Upper lobe of right lung (tissue), 1 donor: Measurements from ENCODE around the gene BTBD17. TPM values are rescaled to one million over a fixed set of nuclear protein-coding genes. Genes with fewer than 3 reads are reported as not detected.

Experiments
- ATAC-seq: fragments of 200-7000 bp; cut with Tn5 transposase; one replicate; pipeline ENCODE4 v1.9.1; 2020; ENCODE audit warnings: mild to moderate bottlenecking, moderate library complexity
- DNase-seq: peaks from one replicate; pipeline ENCODE4 v3.0.0-alpha.2; 2020
- H3K27ac ChIP-seq: fragments of 200-600 bp; one replicate; pipeline ENCODE4 v1.8.0; 2022
- H3K27me3 ChIP-seq: fragments of 200-600 bp; one replicate; pipeline ENCODE4 v1.8.0; 2022; ENCODE audit warnings: mild to moderate bottlenecking
- H3K36me3 ChIP-seq: fragments of 200-600 bp; one replicate; pipeline ENCODE4 v1.8.0; 2022
- H3K4me1 ChIP-seq: fragments of 200-600 bp; one replicate; pipeline ENCODE4 v1.8.0; 2022
- H3K4me3 ChIP-seq: fragments of 200-600 bp; one replicate; pipeline ENCODE4 v1.8.0; 2022; ENCODE audit warnings: mild to moderate bottlenecking
- H3K9me3 ChIP-seq: fragments of 200-600 bp; one replicate; pipeline ENCODE4 v1.8.0; 2022
- intact Hi-C: fragments of 100-400 bp; cut with DNase I; formaldehyde crosslinking; loops from one replicate; pipeline ENCODE4 v1.11.0; 2022
- total RNA-seq: library from RNA; stranded (reverse); fragmentation: NEBNext Ultra II Directional; extraction: Animal tissue kit (Norgen Biotek cat#: 25700); gene quantifications from one replicate; pipeline ENCODE4 v1.2.1, GENCODE V29; 2021
- TF ChIP-seq, protein P1 (sequence below): fragments of 200-600 bp; IDR thresholded peaks from one replicate; pipeline ENCODE4 v1.8.0; 2022; ENCODE audit warnings: antibody characterized with exemption
- donor health status: DM: no; HTN: yes; CAD: no; lungs with severe emphysema.

The BTBD17 gene
- total RNA-seq, 1 donor from 2014 or later, result not detected

GRCh38 chr17:74389937-74390679, 28.4 kb upstream of the BTBD17 start:
- Histone ChIP-seq H3K4me1 (no peaks in the 10 kb centered on the region), H3K4me3 (no peak overlapping the region), H3K27ac (no peak overlapping the region), H3K36me3 (no peaks in the 10 kb centered on the region), H3K9me3 (no peaks in the 10 kb centered on the region), H3K27me3 (no peaks in the 10 kb centered on the region)
- no peak for DNase-seq
- no peak for ATAC-seq
- TF ChIP-seq, protein P1, sequence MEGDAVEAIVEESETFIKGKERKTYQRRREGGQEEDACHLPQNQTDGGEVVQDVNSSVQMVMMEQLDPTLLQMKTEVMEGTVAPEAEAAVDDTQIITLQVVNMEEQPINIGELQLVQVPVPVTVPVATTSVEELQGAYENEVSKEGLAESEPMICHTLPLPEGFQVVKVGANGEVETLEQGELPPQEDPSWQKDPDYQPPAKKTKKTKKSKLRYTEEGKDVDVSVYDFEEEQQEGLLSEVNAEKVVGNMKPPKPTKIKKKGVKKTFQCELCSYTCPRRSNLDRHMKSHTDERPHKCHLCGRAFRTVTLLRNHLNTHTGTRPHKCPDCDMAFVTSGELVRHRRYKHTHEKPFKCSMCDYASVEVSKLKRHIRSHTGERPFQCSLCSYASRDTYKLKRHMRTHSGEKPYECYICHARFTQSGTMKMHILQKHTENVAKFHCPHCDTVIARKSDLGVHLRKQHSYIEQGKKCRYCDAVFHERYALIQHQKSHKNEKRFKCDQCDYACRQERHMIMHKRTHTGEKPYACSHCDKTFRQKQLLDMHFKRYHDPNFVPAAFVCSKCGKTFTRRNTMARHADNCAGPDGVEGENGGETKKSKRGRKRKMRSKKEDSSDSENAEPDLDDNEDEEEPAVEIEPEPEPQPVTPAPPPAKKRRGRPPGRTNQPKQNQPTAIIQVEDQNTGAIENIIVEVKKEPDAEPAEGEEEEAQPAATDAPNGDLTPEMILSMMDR, result no peak
- intact Hi-C loops, result no loop called here

- DNase-seq (no peak), ATAC-seq (peak; percentile 22)
- Histone ChIP-seq H3K9me3 (no peaks in the 10 kb centered on the region), H3K4me1 (no peaks in the 10 kb centered on the region), H3K27me3 (no peaks in the 10 kb centered on the region), H3K27ac (no peak overlapping the region), H3K36me3 (no peaks in the 10 kb centered on the region), H3K4me3 (no peak overlapping the region)
- intact Hi-C loops, result no loop called here
- TF ChIP-seq, protein P1, result no peak
These were observed 27.6 kb upstream of the BTBD17 start for GRCh38 chr17:74389084-74389753.

DNA sequence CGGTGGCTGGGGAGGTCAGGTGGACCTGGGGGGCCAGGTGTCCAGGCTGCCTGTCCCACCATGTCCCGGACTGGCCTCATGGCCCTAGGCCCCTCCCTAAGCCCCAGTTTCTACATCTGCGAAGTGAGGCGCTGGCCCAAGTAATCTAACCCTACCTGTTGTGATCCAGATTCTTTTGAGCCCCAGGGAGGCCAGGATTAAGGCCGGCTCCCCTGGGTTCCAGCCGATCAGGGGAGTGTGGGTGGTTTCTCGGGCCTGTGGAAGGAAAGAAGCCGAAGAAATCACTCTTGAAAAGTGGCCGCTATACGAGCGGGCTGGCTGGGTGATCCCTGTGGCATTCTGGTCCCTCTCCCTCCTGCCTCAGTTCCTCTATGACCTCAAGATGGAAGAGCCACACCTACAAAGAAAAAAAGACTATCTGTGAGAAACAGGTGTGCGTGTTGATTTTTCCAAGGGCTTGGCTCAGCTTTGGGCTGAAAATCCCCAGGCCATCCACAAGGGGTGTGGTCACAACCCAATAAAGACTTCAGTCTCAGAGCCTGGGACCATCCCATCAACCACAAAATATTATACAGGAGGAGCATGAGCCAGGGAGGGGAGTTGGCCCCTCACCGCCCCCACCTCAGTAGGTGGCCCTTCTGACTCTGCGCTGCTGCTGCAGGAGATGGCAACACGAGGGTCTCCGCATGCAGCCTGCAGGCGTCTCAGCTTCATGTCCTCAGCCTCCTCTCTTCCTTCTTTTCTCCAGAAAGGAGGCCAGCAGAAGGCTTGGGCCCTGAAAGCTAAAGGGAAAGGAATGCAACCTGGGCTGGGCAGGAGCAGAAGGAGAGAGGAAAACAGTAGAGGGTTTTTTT, 25.9 kb upstream of the BTBD17 start:
- TF ChIP-seq, protein P1, result no peak
- Histone ChIP-seq H3K9me3 (no peaks in the 10 kb centered on the region), H3K27ac (no peak overlapping the region), H3K4me3 (no peak overlapping the region), H3K36me3 (no peaks in the 10 kb centered on the region), H3K4me1 (no peaks in the 10 kb centered on the region), H3K27me3 (no peaks in the 10 kb centered on the region)
- ATAC-seq (no peak), DNase-seq (no peak)
- intact Hi-C loops, result no loop called here

GRCh38 chr17:74386386-74386785, 24.7 kb upstream of the BTBD17 start:
- Histone ChIP-seq H3K36me3 (no peaks in the 10 kb centered on the region), H3K4me3 (no peak overlapping the region), H3K27ac (no peak overlapping the region), H3K27me3 (no peaks in the 10 kb centered on the region), H3K9me3 (no peaks in the 10 kb centered on the region), H3K4me1 (no peaks in the 10 kb centered on the region)
- intact Hi-C loops, result no loop called here
- TF ChIP-seq, protein P1, result no peak
- DNase-seq (no peak), ATAC-seq (no peak)

GRCh38 chr17:74385201-74385600, 23.5 kb upstream of the BTBD17 start:
- Histone ChIP-seq H3K27ac (no peak overlapping the region), H3K4me1 (peaks cover under 1% of the 10 kb centered on the region), H3K9me3 (no peaks in the 10 kb centered on the region), H3K27me3 (no peaks in the 10 kb centered on the region), H3K36me3 (no peaks in the 10 kb centered on the region), H3K4me3 (no peak overlapping the region)
- no peak for DNase-seq
- intact Hi-C loops, result no loop called here
- TF ChIP-seq, protein P1, result no peak
- no peak for ATAC-seq
